HFFc6 (cell line): ENCODE data around the gene AKAP1. TPM values are rescaled to one million over a fixed set of nuclear protein-coding genes. Genes with fewer than 3 reads are reported as not detected.

Experiments
- DNase-seq: peaks from one replicate; pipeline ENCODE4 v3.0.0-alpha.2; 2018
- H3K27ac Mint-ChIP-seq: 2 replicates; pipeline ENCODE4 v1.8.0; 2020; ENCODE audit warnings: mild to moderate bottlenecking, mixed read lengths
- H3K27me3 Mint-ChIP-seq: 2 replicates; pipeline ENCODE4 v1.8.0; 2021; ENCODE audit warnings: mild to moderate bottlenecking, moderate library complexity, mixed read lengths; ENCODE audit not compliant: insufficient read depth
- H3K36me3 Mint-ChIP-seq: 2 replicates; pipeline ENCODE4 v1.8.0; 2021; ENCODE audit warnings: low read depth, mixed read lengths
- H3K4me1 Mint-ChIP-seq: 2 replicates; pipeline ENCODE4 v1.8.0; 2020; ENCODE audit warnings: low read depth, mixed read lengths
- H3K4me3 Mint-ChIP-seq: 2 replicates; pipeline ENCODE4 v1.8.0; 2020; ENCODE audit warnings: mild to moderate bottlenecking, moderate library complexity, mixed read lengths
- H3K9me3 Mint-ChIP-seq: 2 replicates; pipeline ENCODE4 v1.8.0; 2020; ENCODE audit warnings: mild to moderate bottlenecking, mixed read lengths
- CTCF ChIP-seq: fragments of 200-600 bp; sonication (generic); IDR thresholded peaks from 2 replicates; pipeline ENCODE4 v1.5.0; 2021; ENCODE audit warnings: antibody characterized with exemption, mild to moderate bottlenecking
- total RNA-seq, 6 experiments: library from RNA; stranded (reverse); fragmentation: NEBNext Ultra II Directional; extraction: Animal tissue kit (Norgen Biotek cat#: 25700); gene quantifications; 2 replicates in 1 of 6; 3 replicates in 5 of 6; pipeline ENCODE4 v1.2.3, GENCODE V29; 2021

Gene AKAP1
- total RNA-seq, 6 experiments from 2014 or later = 9.7 to 12.6 (median 10.7) TPM

GRCh38 chr17:57106836-57107497 lies 21.9 kb downstream of the AKAP1 start:
- DNase-seq = no peak
- Mint-ChIP-seq H3K4me3 (no peak overlapping the region), H3K9me3 (no peaks in the 10 kb centered on the region), H3K27me3 (no peaks in the 10 kb centered on the region; the same call in 1 of the 2 replicates), H3K27ac (peak overlapping the region; percentile 3; the same call in 1 of the 2 replicates), H3K4me1 (peaks cover 42% of the 10 kb centered on the region), H3K36me3 (no peaks in the 10 kb centered on the region)
- no peak for TF ChIP-seq CTCF

GRCh38 chr17:57107498-57108101 lies 22.6 kb downstream of the AKAP1 start:
- TF ChIP-seq CTCF = no peak
- Mint-ChIP-seq H3K36me3 (no peaks in the 10 kb centered on the region), H3K4me3 (no peak overlapping the region), H3K9me3 (no peaks in the 10 kb centered on the region), H3K27me3 (no peaks in the 10 kb centered on the region), H3K27ac (peak overlapping the region; percentile 3; the same call in 1 of the 2 replicates), H3K4me1 (peaks cover 42% of the 10 kb centered on the region)
- peak; percentile 65 for DNase-seq

- H3K4me3 Mint-ChIP-seq = no peak overlapping the region
- no peaks in the 10 kb centered on the region for H3K9me3 Mint-ChIP-seq
- DNase-seq = no peak
- no peaks in the 10 kb centered on the region for H3K27me3 Mint-ChIP-seq
- H3K4me1 Mint-ChIP-seq = peaks cover 42% of the 10 kb centered on the region
- no peak overlapping the region for H3K27ac Mint-ChIP-seq
- H3K36me3 Mint-ChIP-seq = no peaks in the 10 kb centered on the region
- no peak for TF ChIP-seq CTCF
Observed at GRCh38 chr17:57108671-57109392, 23.8 kb downstream of the AKAP1 start.

GRCh38 chr17:57109393-57110151 lies 24.5 kb downstream of the AKAP1 start:
- H3K9me3 Mint-ChIP-seq = no peaks in the 10 kb centered on the region

More at GRCh38 chr17:57109393-57110151, 24.5 kb downstream of the AKAP1 start:
- Mint-ChIP-seq H3K36me3 (no peaks in the 10 kb centered on the region), H3K27me3 (no peaks in the 10 kb centered on the region), H3K4me3 (no peak overlapping the region), H3K4me1 (peaks cover 36% of the 10 kb centered on the region), H3K27ac (no peak overlapping the region)
- no peak for DNase-seq
- TF ChIP-seq CTCF = peak; percentile 29
